ENCODE data around the gene CRACR2B. TPM values are rescaled to one million over a fixed set of nuclear protein-coding genes. Genes with fewer than 3 reads are reported as not detected.

The CRACR2B gene
- total and polyA plus RNA-seq, 10 of the 15 experiments (the other 5 are each of a cell fraction or from before 2014, with no cell fraction given): 0.10 to 33.7 (median 12.7) TPM

- Histone ChIP-seq H3K4me1 (ENCODE audit: control insufficient read depth, insufficient read depth, low read length) (peaks cover 15% of the 10 kb centered on the region), H3K4me2 (ENCODE audit: control insufficient read depth, insufficient read depth) (peak overlapping the region; percentile 22; the same call in 1 of the 2 replicates), H3K9ac (ENCODE audit: control insufficient read depth, insufficient read depth, low read length) (no peak overlapping the region), H3K9me3 (replicated peaks; ENCODE audit: control insufficient read depth, insufficient read depth, low read length) (no peaks in the 10 kb centered on the region), H3K4me3 (no peak overlapping the region), H3K27ac (ENCODE audit: control insufficient read depth, insufficient read depth) (no peak overlapping the region), H3K27me3 (replicated peaks in 1 of 2; ENCODE audit: control insufficient read depth in 2 of 2, insufficient read depth in 2 of 2, low read length in 1 of 2) (no peaks in the 10 kb centered on the region; a peak in 1 of 4 replicates), H3K79me2 (ENCODE audit: control insufficient read depth, insufficient read depth, low read length) (peaks cover 20% of the 10 kb centered on the region), H2AFZ (ENCODE audit: control insufficient read depth, low read depth, low read length) (no peak overlapping the region), H4K20me1 (ENCODE audit: control insufficient read depth, insufficient read depth) (no peaks in the 10 kb centered on the region; the same call in 1 of the 2 replicates), H3K36me3 (ENCODE audit: control insufficient read depth in 2 of 2, insufficient read depth in 2 of 2, low read length in 1 of 2) (peaks cover 0 to 3% of the 10 kb centered on the region in 2 experiments; a peak in 2 of 4 replicates)
- whole genome bisulfite sequencing (ENCODE audit: insufficient coverage, insufficient replicate concordance, low lambda C conversion rate, missing lambda C conversion rate): 37% methylated on average over 29 of the region's 31 CpGs
- ChIA-PET RAD21 (ENCODE audit: unreplicated experiment) (interaction anchor here (1.2 to 1.9 kb wide), 3 partner anchors 13 to 206 kb away, joined by 3 to 5 read pairs (median 3); no protein-coding TSS in a partner anchor), SMC1A (ENCODE audit: uncharacterized antibody, unreplicated experiment) (no interaction called here), POLR2A (interaction anchor here (0.5 to 2.7 kb wide), 4 partner anchors 26 to 95 kb away, joined by 3 to 7 read pairs (median 4); partner anchors contain the start of genes PNPLA2 and RPLP2), CTCF (interaction anchor here (0.7 to 1.6 kb wide), 3 partner anchors 36 to 207 kb away, joined by 3 read pairs; partner anchors contain the start of gene RPLP2)
- intact Hi-C loops (cut with micrococcal nuclease; ENCODE audit: unreplicated experiment) (loop anchor here (5.0 kb wide), 1 partner anchor 67 kb away; the partner anchor contains the start of gene CHID1), in situ Hi-C loops (cut with MboI) (loop anchor here (10.0 kb wide), 2 partner anchors 210 to 1010 kb away; partner anchors contain the start of gene LSP1)
- ATAC-seq (peak; percentile 33), FAIRE-seq (no peak), DNase-seq (ENCODE audit: low read depth, low spot score) (no peak)
- BruUV-seq (replicated peaks): no TSS peak
- no peak for TF ChIP-seq TCF7 (IDR thresholded peaks at IDR 0.05; ENCODE audit: borderline replicate concordance)
- no peak for TF ChIP-seq CBX3 (IDR thresholded peaks at IDR 0.05; ENCODE audit: borderline replicate concordance, low read depth)
- TF ChIP-seq, protein P1, sequence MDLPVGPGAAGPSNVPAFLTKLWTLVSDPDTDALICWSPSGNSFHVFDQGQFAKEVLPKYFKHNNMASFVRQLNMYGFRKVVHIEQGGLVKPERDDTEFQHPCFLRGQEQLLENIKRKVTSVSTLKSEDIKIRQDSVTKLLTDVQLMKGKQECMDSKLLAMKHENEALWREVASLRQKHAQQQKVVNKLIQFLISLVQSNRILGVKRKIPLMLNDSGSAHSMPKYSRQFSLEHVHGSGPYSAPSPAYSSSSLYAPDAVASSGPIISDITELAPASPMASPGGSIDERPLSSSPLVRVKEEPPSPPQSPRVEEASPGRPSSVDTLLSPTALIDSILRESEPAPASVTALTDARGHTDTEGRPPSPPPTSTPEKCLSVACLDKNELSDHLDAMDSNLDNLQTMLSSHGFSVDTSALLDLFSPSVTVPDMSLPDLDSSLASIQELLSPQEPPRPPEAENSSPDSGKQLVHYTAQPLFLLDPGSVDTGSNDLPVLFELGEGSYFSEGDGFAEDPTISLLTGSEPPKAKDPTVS (IDR thresholded peaks at IDR 0.05; ENCODE audit: low read depth, low read length): no peak
- no peak for TF ChIP-seq EZH2 (IDR thresholded peaks at IDR 0.05; ENCODE audit: borderline replicate concordance, control insufficient read depth, low read depth, low read length)
- no peak for TF ChIP-seq GATAD2B (conservative IDR thresholded peaks at IDR 0.05; ENCODE audit: low read depth)
- TF ChIP-seq CBX5 (IDR thresholded peaks at IDR 0.05; ENCODE audit: low read depth): no peak
- no peak for TF ChIP-seq CHD1 (IDR thresholded peaks at IDR 0.05; ENCODE audit: low read depth, low read length)
- no peak for TF ChIP-seq KDM1A (IDR thresholded peaks at IDR 0.05; ENCODE audit: borderline replicate concordance)
- no peak for TF ChIP-seq CEBPB (IDR thresholded peaks at IDR 0.05; ENCODE audit: borderline replicate concordance in 1 of 2, low read depth in 2 of 2, low read length in 2 of 2)
- TF ChIP-seq CHD4 (IDR thresholded peaks at IDR 0.05): no peak
- no peak for TF ChIP-seq YY1 (IDR thresholded peaks at IDR 0.05; ENCODE audit: low read depth, low read length)
- no peak for TF ChIP-seq SREBF1 (IDR thresholded peaks at IDR 0.05; ENCODE audit: low read length)
- 0 out of 2 replicates have a peak, but pooled peaks have one; percentile 15 for TF ChIP-seq NR2F1 (conservative IDR thresholded peaks at IDR 0.05)
- no peak for TF ChIP-seq RAD51 (IDR thresholded peaks at IDR 0.05)
- TF ChIP-seq IKZF1 (conservative IDR thresholded peaks at IDR 0.05): peak; percentile 24; the same call in 1 of the 2 replicates
- TF ChIP-seq JUNB (IDR thresholded peaks at IDR 0.05): no peak
- TF ChIP-seq ELK1 (IDR thresholded peaks at IDR 0.05; ENCODE audit: low read depth, low read length): no peak
- no peak for TF ChIP-seq NKRF (conservative IDR thresholded peaks at IDR 0.05)
These were observed 17.2 kb downstream of the CRACR2B start for GRCh38 chr11:844693-845644.
